ENCODE measurements around the gene PRICKLE1.

Gene PRICKLE1

GRCh38 chr12:42589465-42590329, at the start of gene PRICKLE1:
TSS of gene PRICKLE1 (minus strand) at chr12:42589746. CDS start at chr12:42472516, 117,230 bp downstream.
- no peak for DNase-seq

GRCh38 chr12:42638697-42639096, 49.2 kb upstream of the PRICKLE1 start:
- no peak for DNase-seq

- DNase-seq: no peak
Measured at GRCh38 chr12:42638011-42638410, 48.5 kb upstream of the PRICKLE1 start.

- DNase-seq: no peak
Measured at GRCh38 chr12:42636993-42637392, 47.4 kb upstream of the PRICKLE1 start.

GRCh38 chr12:42633594-42633993, 44.0 kb upstream of the PRICKLE1 start:
- no peak for DNase-seq

- no peak for DNase-seq
Measured at GRCh38 chr12:42631513-42631912, 42.0 kb upstream of the PRICKLE1 start.

GRCh38 chr12:42630314-42630713, 40.8 kb upstream of the PRICKLE1 start:
- DNase-seq: no peak

GRCh38 chr12:42627151-42627550, 37.6 kb upstream of the PRICKLE1 start:
- DNase-seq: no peak

- DNase-seq: no peak
Measured at GRCh38 chr12:42625611-42626010, 36.1 kb upstream of the PRICKLE1 start.

- no peak for DNase-seq
Measured at GRCh38 chr12:42617622-42618021, 28.1 kb upstream of the PRICKLE1 start.

- no peak for DNase-seq
Measured at GRCh38 chr12:42615006-42615405, 25.5 kb upstream of the PRICKLE1 start.

GRCh38 chr12:42612231-42612613, 22.7 kb upstream of the PRICKLE1 start:
- DNase-seq: no peak

- no peak for DNase-seq
Measured at GRCh38 chr12:42611571-42612230, 22.2 kb upstream of the PRICKLE1 start.

GRCh38 chr12:42609605-42610004, 20.1 kb upstream of the PRICKLE1 start:
- DNase-seq: no peak

- DNase-seq: no peak
Measured at GRCh38 chr12:42608196-42608825, 18.8 kb upstream of the PRICKLE1 start.

GRCh38 chr12:42607584-42608058, 18.1 kb upstream of the PRICKLE1 start:
- no peak for DNase-seq

GRCh38 chr12:42606471-42606870, 16.9 kb upstream of the PRICKLE1 start:
- DNase-seq: no peak

GRCh38 chr12:42605685-42606084, 16.1 kb upstream of the PRICKLE1 start:
- no peak for DNase-seq

GRCh38 chr12:42603246-42603990, 13.9 kb upstream of the PRICKLE1 start:
- DNase-seq: no peak

GRCh38 chr12:42593874-42594273, 4.3 kb upstream of the PRICKLE1 start:
- no peak for DNase-seq

GRCh38 chr12:42590330-42590934, 886 bp upstream of the PRICKLE1 start:
- no peak for DNase-seq

Measured in NK-92 treated with Interleukin-12 subunit alpha and Interleukin-12 subunit beta, amount 100 ng/mL, for 24 hours (cell line).